ENCODE measurements around the gene HSH2D.

Gene HSH2D

DNA sequence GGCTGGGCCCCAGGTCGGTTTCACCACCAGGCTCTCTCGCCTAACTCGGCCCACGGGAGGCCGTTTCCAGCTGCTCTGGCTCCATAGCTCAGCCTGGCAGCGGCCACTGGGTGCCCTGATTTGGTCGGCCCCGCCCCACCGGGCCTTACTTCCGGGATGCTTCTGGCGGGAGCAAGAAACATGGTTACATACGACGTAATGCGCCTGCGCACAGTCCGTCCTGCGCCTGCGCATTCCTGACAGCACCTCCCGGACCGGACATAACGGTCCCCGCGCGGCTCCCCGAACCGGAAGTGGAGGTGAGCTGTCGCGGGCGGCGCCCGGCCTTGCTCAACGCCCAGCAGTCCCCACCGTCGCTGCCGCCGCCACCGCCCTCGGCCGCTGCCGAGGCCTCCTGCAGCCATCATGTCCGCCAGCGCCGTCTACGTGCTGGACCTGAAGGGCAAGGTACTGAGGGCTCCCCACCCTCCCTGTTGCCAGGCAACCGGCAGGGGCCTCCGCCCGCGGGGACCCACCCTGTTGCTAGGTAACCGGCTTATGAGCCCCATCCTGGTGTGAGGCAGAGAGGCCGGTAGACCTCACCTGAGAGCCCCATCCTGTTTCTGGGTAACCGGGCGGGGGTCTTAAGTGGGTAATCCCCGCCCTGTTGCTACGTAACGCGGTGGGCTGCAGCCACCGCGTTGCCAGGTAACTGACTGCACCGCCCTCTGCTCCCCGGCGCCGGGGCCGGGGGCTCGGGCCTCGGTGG lies 54.3 kb downstream of the HSH2D start, which contains the start of gene AP1M1:
AP1M1 (plus strand) TSS at position 290 of the 748 bp plus-strand sequence; CDS start at position 406, 116 bp downstream.
- DNase-seq, result peak; percentile 99

GRCh38 chr19:16198370-16198651 lies 54.8 kb downstream of the HSH2D start:
- no peak for DNase-seq

- DNase-seq, result no peak
Measured at GRCh38 chr19:16199275-16199932, 55.9 kb downstream of the HSH2D start.

DNA sequence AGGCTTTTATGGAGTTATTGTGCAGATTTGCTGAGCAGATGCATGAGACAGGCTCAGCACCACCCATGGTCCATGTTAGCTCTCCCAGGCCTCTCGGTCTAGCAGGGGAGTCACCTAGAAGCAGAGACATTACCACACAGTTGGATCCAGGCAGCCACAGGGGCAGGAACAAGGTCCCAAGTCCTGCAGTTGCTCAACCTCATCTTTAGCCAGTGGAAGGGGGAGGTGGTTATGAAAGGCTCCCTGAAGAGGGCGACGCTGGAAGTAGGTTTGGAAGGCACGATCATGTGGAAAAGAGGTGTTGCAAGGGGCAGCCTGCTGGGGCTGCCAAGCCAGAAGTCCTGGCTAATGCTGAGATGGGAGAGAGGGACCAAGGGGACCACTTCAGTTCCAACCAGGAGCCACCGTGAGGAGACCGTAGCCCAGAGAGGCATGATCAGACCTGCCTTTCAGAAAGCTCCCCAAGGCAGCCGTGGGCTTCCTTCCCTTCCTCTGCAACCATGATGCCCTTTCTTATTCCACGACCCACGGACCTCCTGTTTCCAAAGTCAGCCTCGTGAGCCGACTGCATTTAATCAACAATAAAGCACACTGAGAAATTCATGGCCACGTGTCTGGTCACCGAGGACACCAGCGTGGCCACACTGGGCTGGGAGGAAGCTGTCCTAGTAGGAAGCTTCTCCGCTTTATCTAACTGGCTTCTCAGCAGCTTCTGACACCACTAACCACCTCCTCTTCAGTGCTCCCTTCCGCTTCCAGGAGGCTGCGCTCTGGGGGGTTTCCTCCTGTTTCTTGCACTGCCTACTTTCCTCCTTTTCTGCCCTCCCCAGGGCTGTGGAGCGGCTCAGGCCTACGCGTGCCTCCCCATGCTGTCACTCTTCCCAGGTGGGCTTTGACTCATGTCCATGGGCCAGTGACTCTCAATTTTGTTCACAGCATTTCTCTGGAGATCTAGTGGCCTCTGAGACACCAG lies 56.8 kb downstream of the HSH2D start:
- no peak for DNase-seq

DNA sequence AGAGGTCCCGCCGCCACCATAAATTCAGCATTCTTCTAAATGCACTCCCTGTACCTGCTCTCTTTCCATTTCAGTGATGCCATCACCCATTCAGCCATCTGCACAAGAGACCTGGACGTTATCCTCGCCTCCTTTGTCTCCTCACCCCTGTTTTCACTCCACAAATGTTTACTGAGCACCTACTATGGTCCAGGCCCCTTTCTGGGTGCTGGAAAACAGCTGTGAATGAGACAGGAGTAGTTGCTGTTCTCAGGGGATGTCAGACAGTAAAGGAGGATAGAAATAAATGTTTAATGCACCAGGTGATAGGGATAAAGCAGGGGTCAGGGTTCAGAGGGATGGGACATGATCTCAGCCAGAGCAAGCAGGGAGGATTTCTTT lies 57.5 kb downstream of the HSH2D start:
- DNase-seq, result no peak

GRCh38 chr19:16202320-16203255 lies 59.1 kb downstream of the HSH2D start:
- no peak for DNase-seq

GRCh38 chr19:16203256-16204004 lies 59.9 kb downstream of the HSH2D start:
- no peak for DNase-seq

GRCh38 chr19:16204005-16204294 lies 60.5 kb downstream of the HSH2D start:
- no peak for DNase-seq

- no peak for DNase-seq
Measured at GRCh38 chr19:16205205-16206045, 61.9 kb downstream of the HSH2D start.

DNA sequence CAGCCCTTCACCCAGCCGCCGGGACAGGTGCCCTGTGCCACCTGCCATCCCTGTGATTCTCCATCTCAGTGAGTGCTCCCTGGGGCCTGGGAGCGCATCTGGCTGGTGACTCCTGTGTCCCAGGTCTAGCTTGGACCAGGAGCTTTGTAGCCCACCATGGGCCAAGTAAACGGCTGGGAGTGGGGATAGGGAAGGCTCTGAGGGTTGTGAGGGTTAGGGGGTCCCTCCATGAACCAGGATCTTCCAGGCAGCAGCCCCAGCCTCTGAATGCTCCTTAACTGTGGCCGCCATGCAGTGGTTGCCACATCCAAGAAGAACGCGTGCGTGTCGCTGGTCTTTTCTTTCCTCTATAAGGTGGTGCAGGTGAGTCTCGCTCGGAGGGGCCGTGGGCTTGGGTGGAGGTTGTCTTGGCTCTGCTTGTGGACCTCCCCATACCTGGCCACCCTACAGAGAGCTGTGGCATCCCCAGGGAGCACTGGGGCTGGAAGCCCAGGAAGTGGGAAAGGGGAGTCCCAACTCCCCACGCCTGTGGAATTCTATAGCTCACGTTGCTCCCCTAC lies 62.6 kb downstream of the HSH2D start:
- no peak for DNase-seq

DNA sequence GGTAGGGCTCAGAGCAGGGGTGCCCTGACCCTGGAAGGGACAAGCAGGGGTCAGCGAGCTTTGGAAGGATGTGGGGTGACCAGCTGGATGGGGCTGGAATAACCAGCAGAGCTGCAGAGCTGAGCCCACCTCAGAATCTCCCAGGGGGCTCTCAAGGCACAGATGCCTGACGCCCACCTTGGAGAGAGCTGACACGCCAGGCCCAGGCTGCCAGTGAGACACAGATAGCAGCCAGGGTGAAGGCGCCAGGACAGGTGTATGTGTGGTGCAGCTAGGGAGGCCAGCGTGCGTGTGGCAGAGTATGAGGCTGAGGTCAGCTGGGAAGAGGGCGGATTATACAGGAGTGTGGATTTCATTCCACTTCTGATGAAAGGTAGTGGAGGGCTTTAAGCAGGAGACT lies 63.2 kb downstream of the HSH2D start:
- no peak for DNase-seq

DNA sequence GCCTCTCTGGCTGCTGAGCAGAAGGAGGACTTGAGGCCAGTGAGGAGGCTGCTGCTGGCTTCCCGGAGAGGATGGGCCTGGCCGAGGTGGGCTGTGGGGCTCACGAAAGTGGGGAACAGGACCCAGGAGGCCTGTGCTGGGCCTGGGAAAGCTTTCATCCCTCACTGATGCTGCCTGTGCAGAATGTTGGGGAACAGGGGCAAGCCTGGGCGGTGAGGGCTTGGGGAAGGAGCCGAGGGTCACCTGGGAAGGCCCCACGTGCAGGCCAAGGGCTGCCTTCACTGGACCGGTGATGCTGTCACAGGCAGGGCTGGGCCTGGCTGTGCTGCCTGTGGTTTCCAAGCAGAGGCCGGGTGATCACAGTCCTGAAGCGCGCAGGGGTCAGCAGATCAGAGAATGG lies 63.6 kb downstream of the HSH2D start:
- no peak for DNase-seq

DNA sequence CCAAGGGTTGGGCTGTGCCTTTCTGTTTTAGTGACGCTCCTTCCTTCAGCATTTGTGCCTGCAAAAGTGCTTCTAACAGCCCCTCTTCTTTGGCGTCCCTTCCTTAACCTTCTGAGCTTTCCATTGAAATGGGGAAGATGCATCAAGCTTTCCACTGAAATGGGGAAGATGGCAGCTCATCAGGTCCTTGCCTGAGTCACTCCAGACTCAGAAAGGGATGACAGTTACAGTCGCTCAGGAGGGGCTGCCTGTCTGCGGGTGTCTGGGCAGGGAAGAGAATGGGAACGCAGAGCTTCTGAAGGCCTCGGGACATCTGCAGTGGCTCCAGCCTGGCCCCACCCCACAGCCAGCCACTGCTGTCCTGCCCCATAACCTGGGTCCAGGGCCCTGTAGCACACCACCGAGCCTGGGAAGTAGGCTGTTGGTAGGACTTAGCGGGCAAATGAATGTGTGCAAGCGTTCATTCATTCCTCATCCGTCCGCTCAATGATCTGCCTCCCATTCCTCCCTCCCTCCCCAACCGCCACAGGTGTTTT lies 64.1 kb downstream of the HSH2D start:
- DNase-seq, result peak in 1 of 2 experiments; percentile 20

Data from activated CD4-positive, alpha-beta T cell treated with anti-CD3 and anti-CD28 coated beads, Interleukin-2, amount 50 U/mL, for 48 hours (primary cell).